Renal cortical epithelial cell (primary cell): ENCODE measurements around the gene TPI1. TPM values are rescaled to one million over a fixed set of nuclear protein-coding genes. Genes with fewer than 3 reads are reported as not detected.
A peak's percentile ranks its signal among the peaks of the same experiment; 100 is the strongest.

Source experiments
- DNase-seq: peaks from one replicate; pipeline ENCODE4 v3.0.0-alpha.2; 2011; ENCODE audit warnings: low read depth
- total RNA-seq: library from RNA; depleted of rRNA; stranded (reverse); fragments of >200 nt; gene quantifications from 2 replicates; pipeline ENCODE4 v1.2.3, GENCODE V29; 2014

TPI1 gene
- total RNA-seq: 1,309 and 1,579 TPM in 2 replicates

DNA sequence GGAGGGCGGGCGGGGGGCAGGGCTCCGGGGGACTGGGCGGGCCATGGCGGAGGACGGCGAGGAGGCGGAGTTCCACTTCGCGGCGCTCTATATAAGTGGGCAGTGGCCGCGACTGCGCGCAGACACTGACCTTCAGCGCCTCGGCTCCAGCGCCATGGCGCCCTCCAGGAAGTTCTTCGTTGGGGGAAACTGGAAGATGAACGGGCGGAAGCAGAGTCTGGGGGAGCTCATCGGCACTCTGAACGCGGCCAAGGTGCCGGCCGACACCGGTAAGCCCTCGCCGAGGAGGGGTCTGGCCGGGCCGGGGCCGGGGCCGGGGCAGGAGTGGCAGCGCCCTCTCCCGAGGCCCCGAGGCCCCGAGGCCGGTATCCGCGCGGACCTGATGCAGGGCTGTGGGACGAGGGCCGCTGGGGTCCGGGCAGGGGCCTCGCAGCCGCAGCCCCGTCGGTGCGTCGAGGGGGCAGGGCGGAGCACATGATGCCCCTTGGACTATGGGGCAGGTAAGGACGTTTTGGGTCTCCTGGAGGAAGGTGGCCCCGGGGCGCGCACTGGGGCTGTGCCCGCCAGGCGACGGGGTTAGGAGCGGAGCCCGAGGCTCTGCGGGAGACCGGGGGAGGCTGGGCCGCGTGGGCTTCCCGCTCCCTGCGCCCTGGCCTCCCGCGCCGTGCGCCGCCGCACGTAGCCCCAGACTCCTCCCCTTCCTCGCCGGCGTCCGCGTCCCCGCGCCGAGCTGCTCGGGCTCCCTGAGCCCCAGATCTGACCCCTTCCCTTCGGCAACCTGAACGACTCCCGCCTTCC is at the start of gene TPI1:
TSS of gene TPI1 (plus strand) at position 119 of the 798 bp plus-strand sequence. CDS start at position 155, 36 bp downstream.
- DNase-seq: peak; percentile 34

DNA sequence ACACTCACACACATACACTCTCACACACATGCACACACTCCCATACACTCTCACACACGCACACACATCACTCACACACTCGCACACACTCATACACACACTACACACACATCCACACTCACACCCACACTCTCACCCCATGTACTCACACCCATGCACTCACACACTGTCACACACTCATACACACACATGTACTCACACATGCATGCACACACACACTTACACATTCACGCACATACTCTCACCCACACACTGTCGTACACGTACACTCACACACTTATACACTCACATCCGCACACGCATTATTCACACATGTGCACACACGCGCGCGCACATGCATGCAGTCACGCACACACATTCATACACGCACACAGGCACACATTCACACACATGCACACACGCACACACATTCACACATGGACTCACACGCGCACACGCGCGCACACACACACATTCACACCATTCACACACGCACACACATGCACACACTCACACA is 49.6 kb upstream of the TPI1 start:
- DNase-seq: no peak

DNA sequence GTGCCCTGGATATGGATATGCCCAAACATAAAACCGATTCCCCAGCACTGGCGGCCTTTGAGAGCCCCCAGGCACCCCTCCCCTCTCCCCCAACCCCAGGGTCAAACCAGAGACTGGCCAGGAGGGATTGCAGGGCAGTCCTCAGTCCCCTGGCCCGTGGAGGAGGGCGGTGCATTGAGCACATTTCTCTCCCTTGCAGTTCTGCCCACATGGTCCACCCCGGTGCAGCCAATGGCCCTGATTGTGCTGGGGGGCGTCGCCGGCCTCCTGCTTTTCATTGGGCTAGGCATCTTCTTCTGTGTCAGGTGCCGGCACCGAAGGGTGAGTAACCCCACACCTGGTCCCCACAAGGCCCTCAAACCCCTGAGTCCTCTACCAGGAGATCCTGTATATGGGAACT is 49.1 kb upstream of the TPI1 start:
- DNase-seq: no peak

DNA sequence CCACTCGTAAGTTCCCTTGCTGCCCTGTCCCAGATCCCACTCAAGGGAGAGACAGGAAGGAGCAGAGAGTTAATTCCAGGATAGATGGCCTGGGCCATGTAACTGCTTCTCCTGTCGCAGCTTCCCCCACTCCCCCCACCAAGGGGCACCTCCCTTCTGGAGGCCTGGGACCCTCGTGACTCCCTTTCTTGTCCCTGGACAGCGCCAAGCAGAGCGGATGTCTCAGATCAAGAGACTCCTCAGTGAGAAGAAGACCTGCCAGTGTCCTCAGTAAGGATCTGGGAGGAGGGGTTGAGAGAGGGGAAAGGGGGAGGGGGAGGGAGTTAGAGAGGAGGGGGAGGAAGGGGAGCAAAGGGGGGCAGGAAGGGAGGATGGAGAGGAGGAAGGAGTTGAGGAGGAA is 48.7 kb upstream of the TPI1 start:
- DNase-seq: no peak

DNA sequence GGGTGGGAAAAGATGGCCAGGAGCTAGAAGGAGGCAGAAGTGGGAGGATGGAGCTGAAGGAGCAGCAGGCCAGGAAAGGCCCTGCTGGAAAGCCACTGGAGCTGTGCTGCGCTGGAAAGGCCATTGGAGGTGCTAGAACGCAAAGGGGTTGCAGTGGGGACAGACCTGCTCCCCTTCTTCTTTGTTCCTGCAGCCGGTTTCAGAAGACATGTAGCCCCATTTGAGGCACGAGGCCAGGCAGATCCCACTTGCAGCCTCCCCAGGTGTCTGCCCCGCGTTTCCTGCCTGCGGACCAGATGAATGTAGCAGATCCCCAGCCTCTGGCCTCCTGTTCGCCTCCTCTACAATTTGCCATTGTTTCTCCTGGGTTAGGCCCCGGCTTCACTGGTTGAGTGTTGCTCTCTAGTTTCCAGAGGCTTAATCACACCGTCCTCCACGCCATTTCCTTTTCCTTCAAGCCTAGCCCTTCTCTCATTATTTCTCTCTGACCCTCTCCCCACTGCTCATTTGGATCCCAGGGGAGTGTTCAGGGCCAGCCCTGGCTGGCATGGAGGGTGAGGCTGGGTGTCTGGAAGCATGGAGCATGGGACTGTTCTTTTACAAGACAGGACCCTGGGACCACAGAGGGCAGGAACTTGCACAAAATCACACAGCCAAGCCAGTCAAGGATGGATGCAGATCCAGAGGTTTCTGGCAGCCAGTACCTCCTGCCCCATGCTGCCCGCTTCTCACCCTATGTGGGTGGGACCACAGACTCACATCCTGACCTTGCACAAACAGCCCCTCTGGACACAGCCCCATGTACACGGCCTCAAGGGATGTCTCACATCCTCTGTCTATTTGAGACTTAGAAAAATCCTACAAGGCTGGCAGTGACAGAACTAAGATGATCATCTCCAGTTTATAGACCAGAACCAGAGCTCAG is 48.0 kb upstream of the TPI1 start:
- no peak for DNase-seq

DNA sequence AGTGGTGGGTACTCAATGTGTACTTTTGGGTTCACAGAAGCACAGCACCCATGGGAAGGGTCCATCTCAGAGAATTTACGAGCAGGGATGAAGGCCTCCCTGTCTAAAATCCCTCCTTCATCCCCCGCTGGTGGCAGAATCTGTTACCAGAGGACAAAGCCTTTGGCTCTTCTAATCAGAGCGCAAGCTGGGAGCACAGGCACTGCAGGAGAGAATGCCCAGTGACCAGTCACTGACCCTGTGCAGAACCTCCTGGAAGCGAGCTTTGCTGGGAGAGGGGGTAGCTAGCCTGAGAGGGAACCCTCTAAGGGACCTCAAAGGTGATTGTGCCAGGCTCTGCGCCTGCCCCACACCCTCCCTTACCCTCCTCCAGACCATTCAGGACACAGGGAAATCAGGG is 47.2 kb upstream of the TPI1 start:
- DNase-seq: no peak

DNA sequence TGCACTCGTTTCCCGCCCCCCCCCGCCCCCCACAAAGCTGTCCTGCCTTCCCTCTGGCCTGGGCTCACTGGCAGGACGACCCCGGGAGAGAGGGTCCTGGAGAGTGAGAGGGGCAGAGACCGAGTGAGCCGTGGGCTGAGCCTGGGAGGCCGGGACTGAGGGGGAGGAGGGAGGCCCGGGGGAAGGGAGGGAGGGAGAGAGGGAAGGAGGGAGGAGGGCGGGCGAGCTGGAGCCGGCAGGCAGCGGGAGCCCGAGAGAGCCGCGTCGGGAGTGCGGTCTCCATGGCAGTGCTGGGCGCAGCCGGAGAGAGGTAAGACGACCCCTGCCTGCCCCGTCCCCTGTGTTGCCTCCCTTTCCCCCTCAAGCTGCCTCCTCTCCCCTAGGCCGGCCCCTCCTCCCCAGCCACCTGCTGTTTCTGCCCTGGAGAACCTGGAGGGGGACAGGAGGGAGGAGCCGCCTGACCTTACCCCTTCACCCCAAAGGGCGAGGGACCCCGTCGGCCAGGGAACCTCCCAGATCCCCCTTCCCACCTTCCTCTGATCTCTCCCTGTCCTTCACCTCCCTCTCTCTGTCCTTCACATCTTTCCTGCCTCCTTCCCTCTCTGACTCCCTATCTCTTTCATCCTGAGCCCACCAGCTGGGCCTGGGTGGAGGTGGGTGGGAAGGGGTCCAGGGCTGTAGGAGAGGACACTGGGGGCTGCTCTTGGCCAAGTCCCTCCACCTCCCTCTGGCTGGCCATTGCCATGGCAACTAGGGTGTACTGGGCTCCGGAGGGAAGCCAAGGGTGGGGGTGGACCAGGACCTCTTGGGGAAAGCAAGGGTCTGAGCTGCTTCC is 45.5 kb upstream of the TPI1 start, which contains the start of gene GPR162:
TSS of gene GPR162 (plus strand) at position 231 of the 835 bp plus-strand sequence. CDS start 2,078 bp downstream, outside the sequence.
- DNase-seq: no peak

DNA sequence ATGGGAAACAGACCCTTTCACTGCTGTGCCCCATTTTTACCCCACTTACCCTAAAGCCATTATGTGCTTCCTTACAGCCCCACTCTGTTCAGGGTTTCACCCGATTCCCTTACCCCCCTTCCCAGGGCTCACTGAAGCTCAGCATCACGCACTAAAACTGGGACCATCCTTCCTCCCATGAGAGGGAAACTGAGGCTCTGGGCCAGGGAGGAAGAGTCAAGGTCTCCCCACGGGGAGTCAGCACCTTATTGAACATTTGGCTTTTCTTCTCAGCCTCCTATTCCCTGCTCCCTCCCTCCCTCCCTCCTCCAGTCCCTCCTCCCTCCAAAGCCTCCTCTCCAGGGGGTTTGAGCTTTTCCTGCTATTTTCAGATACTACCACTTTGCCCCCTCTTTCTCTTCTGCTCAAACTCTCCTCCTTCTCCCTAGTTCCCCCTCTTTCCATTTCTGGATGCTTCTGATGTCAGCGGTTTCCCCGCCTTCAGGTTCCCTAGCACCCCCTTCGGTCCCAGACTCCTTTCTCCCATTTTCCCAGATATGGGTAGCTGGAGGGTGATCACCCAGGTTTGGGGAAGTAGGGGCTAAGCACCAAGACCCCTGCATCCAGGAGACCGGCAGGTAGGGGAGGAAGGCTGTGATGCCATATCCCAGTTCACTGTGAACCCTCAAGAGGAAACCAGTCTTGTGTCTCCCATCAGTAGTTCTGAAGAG is 44.8 kb upstream of the TPI1 start:
- DNase-seq: no peak

DNA sequence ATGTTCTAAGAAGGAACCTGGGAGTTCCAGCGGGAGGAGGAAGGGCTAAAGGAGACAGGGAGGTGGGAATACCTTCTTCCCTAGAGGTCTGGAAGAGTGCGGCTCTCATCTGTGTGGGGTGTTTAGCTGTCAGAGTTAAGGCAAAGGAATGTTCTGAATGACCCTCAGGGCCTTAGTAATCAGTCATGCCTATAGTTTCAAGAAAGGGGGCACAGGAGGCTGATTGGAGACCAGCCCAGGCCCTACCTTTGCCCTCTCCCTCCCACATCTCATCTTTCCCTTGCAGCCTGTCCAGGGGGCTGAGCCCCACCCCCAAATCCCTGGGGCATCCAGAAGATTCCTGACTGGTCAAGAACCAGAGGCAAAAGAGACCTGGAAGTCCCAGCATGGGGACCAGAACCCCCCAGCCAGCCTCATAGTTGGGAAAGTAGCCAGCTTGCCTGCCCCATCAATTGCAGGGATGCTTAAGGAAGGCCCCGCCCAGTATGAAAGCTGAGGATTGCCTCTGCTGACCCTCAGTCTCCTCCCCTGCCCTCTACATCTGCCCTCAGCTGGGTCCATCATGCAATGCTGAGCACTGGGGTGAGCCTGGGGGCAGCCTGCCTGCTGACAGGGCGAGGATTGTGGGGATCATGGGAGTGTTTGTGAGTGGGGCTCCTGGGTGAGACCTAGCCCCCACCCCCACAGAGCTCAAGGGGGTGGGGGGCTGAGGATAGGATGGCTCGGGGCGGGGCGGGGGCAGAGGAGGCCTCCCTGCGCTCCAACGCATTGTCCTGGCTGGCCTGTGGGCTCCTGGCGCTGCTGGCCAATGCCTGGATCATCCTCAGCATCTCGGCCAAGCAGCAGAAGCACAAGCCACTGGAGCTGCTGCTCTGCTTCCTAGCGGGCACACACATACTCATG is 43.9 kb upstream of the TPI1 start:
- peak; percentile 25 for DNase-seq

DNA sequence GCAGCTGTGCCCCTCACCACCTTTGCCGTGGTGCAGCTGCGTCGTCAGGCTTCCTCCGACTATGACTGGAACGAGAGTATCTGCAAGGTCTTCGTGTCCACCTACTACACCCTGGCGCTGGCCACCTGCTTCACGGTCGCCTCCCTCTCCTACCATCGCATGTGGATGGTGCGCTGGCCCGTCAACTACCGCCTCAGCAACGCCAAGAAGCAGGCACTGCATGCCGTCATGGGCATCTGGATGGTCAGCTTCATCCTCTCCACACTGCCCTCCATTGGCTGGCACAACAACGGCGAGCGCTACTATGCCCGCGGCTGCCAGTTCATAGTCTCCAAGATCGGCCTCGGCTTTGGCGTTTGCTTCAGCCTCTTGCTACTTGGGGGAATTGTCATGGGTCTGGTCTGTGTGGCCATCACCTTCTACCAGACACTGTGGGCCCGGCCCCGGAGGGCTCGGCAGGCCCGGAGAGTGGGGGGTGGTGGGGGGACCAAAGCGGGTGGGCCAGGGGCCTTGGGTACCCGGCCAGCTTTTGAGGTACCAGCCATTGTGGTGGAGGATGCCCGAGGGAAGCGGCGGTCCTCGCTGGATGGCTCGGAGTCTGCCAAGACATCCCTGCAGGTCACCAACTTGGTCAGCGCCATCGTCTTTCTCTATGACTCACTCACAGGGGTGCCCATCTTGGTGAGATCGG is 43.1 kb upstream of the TPI1 start:
- DNase-seq: no peak

DNA sequence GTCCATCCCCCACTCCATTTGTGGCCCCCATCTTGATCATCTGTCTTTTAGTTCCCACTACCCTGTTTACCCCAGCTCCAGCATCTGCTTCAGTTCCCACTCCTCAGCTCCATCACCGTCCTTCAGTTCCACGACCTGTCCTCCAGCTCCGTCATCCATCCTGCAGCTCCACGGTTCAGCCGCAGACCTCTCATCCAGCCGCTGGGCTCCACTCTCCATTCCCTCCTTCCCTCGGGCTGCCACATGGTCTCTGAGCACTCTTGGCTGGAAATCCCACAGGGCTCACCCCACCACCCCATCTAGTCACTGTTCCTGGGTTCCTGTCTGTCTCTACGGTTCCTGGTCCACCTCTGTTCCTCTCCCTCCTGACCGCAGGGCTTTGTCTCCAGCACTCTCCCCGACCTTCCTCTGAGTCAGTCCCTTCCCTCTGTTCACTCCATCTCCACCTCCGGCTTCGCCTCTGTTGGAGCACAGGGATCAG is 42.4 kb upstream of the TPI1 start:
- no peak for DNase-seq

DNA sequence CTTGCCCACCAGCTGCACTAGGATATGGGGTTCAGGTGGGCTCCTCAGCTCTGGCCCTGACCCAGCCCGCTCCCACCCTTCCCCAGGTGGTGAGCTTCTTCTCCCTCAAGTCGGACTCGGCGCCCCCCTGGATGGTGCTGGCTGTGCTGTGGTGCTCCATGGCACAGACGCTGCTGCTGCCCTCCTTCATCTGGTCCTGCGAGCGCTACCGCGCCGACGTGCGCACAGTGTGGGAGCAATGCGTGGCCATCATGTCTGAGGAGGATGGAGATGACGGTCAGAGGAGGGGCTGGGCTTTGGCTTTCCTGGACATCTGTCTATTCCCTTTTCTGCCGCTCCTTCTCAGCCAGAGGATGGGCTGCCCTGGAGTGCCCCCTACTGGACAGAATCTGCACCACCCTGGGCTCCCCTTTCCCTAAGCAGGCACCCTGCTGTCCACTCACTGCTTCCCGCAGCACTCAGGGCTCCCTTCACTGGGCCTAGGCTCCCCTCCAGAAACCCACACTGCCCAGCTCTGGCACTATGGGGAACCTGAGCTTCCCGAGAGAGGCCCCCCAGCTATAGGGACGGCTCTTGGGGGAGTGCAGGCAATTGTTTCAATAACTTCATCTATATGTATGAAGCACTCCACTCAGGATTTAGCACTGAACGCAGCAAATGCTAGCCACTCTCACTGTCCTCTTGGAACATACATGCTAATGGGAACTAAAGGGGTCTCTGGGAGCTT is 41.8 kb upstream of the TPI1 start:
- peak; percentile 63 for DNase-seq

DNA sequence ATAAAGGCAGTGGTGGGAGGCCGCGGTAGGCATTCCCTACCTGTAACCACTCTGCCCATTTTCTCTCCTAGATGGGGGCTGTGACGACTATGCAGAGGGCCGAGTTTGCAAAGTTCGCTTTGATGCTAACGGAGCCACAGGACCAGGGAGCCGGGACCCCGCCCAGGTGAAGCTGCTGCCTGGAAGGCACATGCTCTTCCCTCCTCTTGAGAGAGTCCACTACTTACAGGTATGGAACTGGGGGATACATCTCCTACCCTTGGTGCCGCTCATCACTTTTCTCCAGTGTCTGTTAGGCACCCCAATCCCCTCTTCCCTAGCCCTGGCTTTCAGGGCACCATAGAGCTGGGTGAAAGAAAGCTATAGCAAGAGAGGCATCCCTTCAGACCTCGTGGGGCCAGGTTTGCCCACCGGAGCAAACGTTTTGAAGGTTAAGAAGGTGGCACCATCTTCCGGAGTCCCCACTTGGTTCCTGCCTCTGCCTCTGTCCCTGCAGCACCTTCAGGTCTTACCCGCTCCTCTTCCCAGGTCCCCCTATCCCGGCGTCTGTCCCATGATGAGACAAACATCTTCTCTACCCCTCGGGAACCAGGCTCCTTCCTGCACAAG is 41.1 kb upstream of the TPI1 start:
- DNase-seq: no peak

DNA sequence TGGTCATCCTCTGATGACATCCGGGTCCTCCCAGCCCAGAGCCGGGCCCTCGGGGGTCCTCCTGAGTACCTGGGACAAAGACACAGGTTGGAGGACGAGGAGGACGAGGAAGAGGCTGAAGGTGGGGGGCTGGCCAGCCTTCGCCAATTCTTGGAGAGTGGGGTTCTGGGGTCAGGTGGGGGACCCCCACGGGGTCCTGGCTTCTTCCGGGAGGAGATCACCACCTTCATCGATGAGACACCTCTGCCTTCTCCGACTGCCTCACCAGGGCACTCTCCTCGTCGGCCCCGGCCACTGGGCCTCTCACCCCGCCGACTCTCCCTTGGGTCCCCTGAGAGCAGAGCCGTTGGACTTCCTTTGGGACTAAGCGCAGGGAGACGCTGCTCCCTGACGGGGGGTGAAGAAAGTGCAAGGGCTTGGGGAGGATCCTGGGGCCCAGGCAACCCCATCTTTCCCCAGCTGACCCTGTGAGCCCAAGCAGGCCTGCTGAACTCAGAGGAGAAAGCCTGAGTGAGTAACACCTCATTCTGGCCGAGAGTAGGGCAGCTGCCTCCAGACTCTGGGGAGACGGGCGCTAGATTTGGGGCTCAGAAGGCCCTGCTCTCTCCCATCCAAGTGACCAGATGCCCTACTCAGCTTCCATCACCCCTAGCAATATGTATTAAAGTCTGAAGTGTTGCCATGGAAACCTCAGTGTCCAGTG is 40.4 kb upstream of the TPI1 start:
- no peak for DNase-seq

DNA sequence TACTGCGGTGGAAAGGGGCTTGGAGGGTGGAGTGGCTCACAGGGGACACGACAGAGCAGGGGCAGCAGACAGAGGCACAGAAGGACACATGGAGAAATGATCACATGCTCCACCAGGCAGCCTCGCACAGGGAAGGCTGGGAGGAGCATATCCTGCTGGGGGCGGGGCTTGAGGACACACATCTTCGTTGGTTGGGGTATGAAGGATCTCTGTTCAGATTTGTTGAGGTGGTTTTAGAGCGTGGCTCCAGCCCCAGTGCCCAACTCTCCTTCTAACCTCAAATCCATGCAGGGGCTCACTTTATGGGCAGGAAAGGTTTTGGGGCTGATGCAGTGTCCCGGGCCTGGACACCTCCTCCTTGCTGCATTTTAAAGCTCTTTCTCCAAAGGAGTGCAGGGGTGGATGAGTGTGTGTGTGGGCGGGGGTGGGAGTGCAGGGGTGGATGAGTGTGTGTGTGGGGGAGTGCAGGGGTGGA is 39.9 kb upstream of the TPI1 start:
- peak; percentile 61 for DNase-seq

DNA sequence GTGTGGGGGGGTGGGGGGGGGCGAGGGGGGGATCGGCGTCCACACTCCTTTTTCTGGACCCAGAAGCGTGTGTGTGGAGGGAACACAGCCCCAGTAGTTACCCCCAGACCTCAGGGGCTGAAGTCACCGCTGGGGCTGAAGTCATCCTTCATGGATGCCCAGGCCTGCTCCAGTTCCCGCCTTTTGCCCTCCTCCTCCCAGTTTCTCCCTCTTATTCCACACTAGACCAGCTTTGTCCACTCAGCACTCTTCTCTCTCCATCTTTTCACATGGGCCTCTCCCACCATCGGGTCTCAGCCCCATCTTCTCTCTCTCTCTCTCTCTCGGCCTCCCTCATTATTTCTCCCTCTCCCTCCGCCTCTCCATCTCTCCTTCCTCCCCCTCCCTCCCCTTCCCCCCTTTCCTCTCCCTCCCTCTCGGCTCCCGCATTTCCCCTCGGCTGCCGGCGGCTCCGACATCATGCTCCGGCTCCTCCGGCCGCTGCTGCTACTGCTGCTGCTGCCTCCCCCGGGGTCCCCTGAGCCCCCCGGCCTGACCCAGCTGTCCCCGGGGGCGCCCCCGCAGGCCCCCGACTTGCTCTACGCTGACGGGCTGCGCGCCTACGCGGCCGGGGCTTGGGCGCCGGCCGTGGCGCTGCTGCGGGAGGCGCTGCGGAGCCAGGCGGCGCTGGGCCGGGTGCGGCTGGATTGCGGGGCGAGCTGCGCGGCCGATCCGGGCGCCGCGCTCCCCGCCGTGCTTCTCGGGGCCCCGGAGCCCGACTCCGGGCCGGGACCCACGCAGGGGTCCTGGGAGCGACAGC is 39.1 kb upstream of the TPI1 start, which contains the start of gene P3H3:
TSS of gene P3H3 (plus strand) at position 426 of the 799 bp plus-strand sequence. CDS start at position 460, 34 bp downstream.
- DNase-seq: peak; percentile 19
